HG02571 (cell line): ENCODE measurements around the gene NKD1.

Experiments
- ATAC-seq: cut with Tn5 transposase; IDR thresholded peaks from one replicate; pipeline ENCODE4 v1.9.1; 2021; ENCODE audit warnings: mild to moderate bottlenecking, moderate library complexity; ENCODE audit not compliant: unreplicated experiment

NKD1 gene

DNA sequence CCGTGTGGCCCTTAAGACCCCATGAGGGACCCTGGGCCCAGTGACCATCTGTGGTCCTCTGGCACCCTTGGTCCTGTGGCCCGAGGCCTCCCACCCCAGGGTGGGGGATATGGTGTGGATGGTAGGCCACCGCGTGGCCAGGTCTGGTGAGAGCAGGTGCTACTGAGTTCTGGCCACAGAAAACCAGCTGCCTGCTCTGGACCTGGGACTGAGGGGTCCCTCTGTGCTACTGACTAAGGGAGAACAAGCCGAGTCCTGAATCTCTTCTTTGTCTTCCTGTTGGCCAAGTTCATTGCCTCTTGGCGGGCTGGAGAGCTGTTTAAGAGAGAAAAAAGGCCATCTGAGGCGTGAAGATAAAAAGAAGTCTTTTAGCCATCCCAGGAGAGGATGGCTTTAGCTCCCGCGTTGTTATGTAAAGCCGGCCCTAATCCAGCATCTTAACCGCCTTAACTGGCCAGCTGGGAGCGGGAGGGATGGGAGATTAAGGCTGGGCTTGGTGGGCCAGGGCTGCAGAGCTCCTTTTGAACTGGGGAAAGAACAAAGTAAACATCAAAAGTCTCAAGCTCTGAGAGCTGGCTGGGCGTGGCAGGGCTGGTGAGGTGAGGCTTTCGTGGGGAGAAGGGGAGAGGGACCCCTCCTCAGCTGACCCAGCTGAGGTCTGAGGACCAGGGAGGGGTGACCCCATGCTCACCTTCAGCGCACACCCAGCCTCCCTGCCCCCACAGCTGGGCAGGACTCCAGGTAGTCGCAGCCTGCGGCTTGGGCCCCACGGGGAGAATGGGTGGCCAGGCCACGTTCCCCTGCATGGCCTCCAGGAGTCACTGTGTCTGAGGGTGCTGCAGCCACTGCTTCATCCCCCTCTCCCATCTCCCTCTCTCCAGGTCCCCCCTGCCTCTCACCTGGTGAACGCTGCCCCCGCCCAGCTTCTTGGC, 62.4 kb downstream of the NKD1 start:
- no peak for ATAC-seq

DNA sequence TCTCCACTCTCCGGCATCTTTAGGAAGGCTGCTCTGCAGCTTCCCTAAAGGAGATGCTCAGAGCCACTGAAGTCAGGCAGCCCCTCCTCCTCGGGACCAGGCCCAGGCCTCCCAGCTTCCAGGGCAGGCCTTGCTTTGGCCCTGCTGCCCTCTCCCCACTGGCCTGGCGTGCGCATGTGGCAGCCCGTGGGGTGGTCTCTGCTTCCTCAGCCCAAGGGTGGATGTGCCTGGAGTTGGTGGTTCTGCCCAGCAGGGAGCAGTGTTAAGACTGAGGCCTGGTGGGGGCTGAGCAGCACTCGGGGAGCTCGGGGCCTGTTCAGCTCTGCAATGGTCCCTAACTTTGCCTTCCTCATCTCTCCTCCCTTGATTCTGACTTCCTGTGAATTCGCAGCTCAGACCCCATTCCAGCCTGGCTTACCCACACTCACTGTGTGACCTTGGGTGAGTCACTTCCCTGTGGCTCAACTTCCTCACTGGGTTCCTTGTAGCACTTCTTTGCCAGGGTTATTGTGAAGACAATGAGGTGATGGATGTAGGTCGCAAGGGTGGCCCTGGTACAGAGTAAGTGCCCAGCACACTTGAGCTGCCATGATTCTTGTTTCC, 63.2 kb downstream of the NKD1 start:
- no peak for ATAC-seq

DNA sequence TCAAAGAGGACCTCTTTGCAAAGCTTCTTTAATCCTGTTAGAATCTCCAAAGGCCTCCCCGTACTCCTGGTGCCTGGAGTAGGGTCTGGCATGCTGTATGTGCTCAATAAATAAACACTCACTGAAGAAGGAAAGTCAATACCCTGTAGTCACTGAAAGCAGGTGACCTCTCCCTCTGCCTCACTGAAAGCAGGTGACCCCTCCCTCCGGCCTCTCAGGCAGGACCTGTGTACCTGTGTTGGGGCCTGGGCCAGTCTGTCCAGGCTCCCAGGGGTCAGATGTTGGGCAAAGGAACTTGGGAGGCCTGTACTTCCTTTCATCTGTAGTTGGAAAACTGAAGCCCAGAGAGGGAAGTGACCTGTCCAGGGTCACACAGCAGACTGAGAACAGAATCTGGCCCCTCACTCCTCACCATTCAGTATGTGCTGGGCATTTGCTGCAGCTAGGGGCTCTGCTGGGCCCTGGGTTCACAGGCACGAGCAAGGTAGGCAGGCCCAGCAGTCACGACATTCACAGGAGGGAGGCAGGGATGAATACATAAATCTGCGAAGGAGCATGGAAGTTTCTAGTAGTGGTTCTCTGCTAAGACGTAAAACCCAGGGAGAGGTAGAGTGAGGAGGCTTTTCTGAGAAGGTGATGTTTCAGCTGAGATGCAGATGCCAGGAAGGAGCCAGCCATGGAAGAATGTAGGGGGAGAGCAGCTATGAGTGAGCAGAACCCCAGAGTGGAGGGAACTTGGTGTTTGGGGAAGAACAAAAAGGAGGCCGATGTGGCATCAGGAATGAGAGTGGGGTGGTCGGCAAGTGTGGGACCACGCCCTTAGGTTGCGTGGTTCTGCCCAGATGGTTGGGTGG, 64.0 kb downstream of the NKD1 start:
- no peak for ATAC-seq

DNA sequence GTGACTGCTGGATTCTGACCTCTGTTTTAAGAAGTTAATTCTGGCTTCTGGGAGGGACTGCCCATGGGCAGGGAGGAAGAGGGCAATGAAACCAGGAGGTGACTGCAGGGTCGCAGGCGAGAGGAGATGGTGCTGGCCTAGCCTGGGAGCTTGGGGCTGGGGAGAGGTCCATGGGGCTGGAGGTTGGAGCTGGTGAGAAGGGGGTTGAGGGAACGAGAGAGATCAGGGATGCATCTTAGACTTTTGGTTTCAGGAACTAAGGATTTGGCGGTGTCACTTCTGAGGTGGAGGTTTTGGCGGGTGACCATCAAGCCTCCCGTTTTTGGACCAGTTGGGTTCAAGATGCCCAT, 64.6 kb downstream of the NKD1 start:
- ATAC-seq, result no peak

DNA sequence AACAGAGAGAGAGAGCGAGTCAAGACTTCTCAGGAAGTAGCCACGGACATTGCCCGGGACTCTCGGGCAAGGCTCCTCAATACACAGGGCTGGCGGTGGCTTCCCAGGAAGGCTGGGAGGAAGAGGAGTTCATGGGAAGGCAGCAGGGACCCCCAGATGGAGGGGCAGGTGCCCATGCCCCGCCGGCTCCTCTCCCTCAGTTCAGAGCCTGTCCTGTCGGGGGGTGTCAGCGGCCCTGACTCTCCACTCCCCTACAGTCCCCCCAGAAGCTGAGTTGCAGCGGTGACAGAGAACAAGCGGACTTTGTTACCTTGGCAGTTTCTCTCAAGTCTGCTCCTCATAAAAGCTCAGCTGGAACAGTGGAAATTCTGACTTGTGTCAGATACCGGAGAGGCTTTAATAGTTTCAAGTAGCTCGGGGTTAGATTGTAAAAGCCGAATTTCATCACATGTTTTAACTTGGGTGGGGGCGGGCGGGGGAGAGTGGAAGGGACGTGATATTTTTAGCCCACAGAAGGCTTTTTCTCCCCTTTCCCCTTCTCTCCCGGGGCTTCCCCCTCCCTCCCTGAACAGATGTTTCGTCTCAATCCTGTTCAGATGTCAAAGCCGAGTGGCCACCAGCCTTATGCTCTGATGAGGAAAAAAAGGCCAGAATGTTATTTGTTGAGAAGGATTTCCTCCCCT, 65.2 kb downstream of the NKD1 start:
- no peak for ATAC-seq

DNA sequence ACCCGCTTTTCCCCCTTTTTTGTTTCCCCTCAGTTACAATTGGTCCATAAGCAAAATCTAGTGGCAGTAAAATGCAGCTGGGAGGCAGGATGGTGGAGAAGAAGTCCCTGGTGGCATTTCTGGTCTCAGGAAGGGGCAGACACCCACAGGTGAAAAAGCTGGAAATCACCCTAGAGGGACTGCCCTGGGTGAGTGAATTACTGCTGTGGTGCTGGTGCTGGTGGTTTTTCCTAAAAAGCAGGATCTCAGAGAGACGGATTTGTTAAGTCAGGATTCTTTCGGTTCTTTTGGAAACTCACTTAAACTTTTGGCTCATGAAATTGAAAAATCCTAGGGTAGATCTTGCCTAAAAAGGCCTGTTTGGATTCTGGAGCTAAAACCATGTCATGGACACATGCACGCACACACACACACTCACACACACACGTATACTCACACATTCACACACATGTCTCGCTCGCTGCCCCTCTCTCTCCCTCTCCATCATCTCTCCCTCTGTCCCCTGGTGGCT, 65.8 kb downstream of the NKD1 start:
- no peak for ATAC-seq

DNA sequence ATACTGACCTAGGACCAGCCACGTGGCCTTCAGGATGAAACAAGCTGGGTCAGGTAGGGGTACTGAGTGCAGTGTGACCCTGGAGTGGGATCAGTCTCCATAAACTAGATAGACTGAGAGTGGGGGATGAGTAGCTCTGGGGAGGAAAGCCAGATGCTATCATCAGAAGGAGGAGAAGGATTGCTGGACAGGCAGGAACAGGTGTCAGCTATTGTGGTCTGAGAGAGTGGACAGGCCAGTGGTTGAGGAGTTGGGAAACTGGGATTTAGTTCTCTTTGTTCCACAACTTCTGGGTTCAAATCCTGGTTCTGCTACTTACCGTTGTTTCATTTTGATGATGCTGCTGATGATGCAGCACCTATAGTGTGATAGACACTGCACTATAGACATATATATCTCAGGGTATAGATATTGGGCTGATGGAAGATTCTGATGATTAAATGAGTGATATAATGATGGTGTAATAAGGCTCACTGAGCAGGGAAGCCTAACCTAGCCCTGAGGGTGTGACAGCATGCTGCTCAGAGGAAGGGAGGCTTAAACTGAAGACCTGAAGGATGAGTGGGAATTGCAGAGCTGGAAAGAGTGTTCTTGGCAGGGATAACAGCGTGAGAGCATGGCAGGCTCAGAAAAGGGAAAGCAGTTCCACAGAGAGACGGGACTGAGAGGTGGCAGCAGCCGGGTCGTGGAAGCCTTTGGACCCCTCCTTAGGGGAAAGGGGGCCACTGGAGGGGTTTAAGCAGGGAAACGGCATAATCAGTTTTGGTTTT, 66.9 kb downstream of the NKD1 start:
- no peak for ATAC-seq

DNA sequence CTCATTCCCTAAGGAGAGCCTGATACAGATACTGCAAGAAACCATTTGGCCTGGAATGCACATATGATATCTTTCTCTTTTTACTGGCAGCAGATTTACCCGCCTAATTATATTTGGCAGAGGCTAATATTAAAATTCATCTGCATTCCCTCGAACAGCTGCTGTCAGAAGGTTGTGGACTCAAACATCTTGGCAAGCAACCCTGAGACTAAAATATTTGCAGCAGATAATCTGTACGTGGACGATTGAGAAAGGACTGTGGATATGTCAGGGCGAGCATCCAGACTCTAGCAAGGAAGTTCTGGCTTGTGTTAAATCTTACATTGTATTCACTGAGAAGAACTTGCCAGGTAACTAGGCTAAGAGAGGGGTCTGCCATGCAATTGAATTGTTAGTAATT, 67.7 kb downstream of the NKD1 start:
- ATAC-seq, result no peak

DNA sequence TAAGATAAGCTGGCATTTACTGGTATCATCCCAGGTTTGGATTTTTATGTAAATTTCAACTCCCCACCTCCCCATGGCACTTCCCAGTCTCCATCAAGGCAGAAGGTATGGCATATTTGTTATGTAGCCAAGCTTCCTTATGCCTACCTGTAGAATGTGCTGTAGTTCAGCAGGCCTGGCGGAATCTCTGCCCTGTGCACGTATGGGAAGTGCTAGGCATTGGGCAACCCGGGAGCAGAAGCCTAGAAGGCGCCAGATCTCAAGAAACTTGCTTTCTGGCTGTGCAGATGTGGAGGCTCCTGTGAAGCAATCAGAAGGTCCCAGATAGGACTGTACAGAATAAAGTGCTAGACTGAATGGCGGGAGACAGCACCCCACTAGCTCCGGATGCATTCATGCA, 68.2 kb downstream of the NKD1 start:
- ATAC-seq, result no peak

DNA sequence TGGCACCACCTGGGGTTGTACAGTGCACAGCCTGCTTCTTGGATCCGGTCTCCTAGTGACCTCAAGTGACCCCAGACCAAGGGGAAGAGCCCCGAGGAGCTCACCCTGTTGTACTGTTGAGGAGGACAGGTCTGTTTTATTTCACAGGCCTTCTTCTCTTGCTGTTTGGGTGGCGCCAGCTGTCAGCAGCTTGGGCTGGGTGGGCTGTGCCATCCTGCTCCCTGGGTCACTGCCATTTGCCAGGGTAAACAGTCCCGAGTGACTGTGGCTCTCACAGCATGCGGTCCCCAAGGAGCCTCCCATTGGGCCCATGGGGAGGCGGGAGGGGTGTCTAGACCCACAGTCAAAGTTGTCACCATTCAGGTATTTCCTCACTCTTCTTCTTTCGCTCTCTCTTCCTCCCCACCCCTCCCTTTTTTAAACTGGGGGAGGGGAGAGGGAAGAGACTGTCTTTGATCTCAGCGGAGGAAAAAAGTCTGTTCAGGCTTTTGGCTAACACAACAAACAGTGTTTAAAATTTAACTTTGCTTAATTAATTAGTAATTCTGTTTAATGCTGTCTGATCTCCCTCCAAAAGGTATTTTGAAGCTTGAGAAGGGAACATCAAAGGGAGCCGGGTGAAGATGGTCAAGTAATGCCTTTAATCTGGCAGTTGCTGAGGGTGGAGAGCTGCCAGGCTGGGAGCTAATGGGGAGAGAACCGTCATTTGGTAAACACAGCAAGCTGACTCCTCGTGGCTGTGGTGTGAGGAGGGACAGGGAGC, 68.9 kb downstream of the NKD1 start:
- ATAC-seq, result no peak

DNA sequence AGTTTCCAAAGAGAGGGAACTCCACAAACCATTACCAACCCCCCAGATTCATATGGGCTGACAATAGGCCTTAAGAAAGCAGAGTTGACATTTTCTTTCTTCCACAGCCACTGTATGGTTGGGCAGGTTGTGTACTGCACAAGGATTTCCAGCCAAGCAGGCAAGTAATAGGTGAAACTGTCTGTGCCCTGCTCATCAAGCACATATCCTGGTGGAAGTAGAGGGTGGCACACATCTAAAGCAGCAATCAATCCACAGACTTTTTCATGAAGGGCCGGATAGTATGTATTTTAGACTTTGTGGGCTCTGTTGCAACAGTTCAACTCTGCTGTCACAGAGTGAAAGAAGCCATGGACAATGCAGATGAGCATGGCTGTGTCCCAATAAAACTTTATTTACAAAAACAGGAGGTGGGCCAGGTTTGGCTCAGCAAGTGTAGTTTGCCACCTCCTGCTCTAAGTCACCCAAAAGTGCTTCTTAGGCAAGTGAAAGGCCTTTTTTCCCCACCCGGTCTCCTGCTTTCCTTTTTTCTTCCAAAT, 69.5 kb downstream of the NKD1 start:
- ATAC-seq, result no peak

DNA sequence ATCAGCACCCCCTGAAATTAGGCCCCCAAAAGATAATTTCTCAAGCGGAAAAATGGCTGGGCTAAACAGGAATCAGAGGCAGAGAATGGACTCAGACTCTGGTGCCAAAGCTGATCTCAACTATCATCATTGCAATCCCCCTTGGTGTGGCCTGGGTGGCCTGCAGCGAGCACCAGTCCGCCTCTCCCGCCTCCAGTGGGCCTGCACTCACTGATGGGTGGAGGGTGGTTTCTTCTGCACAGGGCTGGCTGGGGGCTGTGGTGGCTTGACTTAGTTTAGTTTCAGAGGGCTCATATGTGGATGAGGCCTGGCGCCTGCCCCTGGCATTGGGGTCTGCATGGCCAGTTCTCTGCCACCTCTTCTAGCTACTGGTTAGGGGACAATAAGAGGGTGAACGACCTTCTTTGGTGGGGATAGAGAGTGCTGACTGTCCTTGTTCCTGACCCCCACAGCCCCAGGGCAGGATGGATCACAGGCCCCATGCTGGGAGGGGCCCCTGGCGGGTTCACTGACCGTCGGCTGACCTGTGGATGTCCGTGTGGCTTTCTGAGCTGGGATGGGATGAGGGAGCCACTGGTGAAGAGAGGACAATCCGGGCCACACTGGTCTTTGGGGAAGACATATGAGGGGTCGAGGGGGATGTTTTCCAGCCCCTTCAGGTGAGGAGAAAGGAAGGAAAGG, 70.2 kb downstream of the NKD1 start:
- no peak for ATAC-seq

DNA sequence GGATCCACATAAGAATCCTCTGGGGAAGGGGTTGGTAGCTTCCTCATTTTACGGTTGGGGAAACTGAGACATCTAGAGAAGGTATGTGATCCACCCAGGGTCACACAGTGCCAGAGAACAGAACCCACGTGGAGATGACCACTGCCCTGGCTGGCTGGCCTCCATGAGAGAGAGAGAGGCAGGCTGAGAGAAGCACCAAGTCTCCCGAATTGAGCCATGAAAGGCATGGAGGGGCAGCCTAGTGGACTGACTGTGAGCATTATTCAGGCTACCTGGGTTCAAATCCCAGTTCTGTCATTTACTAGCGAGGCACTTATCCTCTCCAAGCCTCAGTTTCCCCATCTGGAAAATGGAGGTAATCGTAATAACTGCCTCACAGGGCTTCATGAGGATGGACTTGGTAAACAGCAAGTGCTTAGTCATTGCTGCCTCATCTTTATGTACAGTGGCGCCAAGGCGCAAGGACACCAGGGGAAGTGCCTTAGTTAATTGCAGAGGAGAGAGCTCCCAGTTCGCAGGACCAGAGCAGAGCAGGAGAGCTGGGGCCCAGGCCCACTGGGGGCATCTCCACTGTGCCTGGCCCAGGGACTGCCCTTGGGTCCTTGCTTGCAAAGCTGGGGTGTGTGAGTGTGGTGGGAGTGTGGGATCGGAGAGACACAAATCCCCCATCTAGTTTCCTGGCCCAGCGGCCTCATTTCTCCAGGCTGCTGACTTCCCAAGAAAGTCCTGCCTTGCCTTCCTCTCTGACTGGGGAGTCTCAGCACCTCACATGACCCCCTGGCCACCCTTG, 71.7 kb downstream of the NKD1 start:
- ATAC-seq, result no peak

DNA sequence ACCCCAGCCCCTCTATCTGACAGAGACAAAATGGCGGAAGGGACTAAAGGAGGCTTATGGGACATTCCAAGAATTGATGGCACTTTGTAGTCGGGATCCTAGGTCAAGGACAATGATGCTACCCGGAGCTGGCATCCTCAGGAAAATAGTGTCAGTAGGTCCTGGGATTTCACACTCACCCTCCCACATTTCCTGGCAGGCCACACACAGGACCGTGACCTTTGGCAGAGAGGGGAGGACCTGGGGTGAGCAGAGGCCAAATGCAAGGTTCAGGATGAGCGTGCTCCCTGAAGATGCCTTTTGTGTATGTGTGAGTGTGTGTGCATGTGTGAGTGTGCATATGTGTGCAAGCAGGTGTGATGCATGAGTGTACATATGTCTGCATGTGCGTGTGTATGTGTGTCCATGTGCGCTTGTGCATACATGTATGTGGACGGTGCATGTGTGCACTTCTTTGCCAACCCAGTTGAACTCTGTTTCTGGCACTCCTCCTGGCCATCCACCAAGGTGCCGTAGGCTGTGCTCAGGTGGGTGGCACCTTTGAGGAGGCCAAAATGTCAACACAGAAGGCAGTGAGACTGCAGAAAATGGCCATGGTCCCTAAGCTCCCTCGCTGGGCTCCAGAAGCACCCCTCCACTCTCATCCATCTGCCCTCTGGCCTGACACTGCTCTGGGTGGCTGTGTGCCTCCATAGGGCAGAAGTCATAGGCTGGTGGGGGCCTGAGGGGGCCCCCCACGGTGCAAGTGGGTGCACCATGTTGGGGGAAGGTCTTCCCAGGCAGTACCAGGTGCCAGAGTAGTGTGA, 72.7 kb downstream of the NKD1 start:
- ATAC-seq, result no peak

DNA sequence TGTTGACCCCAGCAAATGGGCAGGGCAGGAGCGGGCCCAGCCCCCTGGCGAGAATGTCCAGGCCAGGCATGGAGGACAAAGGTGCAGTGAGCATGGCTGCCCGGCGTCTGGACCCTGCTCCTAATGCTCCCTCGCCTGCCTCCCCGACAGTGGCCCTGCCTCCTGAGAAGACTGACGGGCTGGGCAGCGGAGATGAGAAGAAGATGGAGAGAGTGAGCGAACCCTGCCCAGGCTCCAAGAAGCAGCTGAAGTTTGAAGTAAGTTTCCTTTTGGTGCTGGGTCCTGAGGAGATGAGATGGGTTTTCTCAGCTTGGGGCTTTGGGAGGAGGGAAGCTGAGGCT, 73.2 kb downstream of the NKD1 start:
- ATAC-seq, result no peak

DNA sequence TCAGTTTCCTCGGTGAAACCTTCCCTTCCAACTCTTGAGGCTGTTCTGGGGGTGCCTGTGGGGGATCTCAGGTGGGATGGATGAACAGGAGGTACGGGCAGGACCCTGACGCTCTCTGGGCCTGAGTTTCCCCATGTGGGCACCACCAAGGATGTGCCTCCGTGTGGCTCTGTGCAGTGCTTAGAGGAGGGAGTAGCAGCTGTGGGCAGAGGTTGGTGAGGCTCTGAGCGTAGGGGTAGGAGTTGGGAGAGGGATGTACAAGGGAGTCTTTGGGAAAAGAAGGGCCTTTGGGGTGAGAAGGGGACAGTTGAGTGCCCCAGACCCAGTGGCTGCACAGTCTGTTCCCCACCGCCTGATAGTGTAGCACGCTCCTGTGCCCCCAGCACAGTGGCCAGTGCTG, 73.8 kb downstream of the NKD1 start:
- ATAC-seq, result no peak
